ENCODE data around the gene SLC2A6.

Gene SLC2A6

GRCh38 chr9:133478851-133479711, at the start of gene SLC2A6:
Gene SLC2A6 (minus strand): TSS chr9:133479099. CDS start chr9:133479059, 40 bp downstream.
- in situ Hi-C loops (cut with MboI; ENCODE audit: low sequenced_read_pairs): no loop called here

DNA sequence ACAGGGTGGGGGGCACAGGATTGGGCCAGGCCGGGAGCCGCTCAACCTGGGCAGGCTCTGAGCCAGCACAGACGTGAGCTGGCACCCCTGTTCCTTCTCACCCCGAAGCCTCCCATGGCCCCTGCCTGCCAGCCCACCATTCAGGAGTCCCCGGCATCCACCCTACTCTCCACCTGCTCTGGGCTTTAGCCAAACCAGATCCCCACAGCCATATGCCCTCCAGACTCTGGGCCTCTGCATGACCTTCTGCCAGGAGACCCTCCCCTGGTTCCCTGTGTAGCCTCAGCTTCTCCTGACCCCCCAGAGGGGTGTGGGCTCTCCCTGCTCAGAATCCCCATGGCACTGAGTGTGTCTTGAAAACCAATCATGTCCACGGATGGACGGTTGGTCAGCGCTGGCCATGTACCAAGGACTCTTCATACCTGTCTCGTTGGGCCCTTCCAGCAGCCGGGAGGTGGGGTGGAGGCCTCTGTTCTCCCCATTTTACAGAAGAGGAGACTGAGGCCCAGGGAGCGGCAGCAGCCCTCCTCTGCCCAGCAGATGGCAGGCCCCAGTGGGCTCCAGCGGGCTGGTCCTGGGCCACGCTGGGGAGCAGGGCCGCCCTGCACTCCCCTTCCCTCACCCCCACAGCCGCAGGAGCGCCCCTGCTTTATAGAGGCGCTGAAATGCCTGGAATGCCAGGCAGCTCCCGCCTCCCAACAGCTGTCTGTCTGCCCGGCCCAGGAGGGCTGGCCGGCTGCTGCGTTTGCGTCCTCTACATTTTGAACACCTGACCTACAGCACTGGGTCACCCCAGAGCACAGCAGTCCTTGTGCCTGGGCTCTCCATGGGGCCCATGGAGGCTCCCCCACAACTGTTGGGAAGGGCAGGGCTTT, 49.3 kb upstream of the SLC2A6 start:
- in situ Hi-C loops (cut with MboI; ENCODE audit: low sequenced_read_pairs): no loop called here

DNA sequence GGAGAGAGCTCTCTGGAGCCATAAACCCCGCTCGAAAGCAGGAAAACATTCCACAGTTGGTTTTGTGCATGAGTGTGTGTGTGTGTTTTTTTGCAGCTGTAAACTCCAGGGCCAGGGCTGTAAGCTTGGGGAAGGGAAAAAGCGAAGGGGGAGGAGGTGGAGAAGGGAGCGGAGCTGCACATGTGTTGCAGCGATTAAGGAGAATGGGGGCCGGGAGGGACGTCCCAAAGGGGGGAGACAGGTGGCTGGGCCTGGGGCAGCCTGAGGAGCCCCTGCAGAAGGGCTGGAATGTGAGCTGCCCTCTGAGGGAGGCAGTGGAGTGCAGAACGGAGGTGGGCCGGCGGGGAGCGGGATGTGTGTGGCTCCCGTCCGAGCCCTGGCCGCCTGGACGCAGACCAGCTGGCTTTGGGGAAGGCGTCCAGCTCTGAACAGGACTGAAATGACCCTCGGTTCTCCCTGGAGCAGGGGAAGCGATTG, 48.6 kb upstream of the SLC2A6 start:
- in situ Hi-C loops (cut with MboI; ENCODE audit: low sequenced_read_pairs): no loop called here

GRCh38 chr9:133526721-133527321, 47.9 kb upstream of the SLC2A6 start:
- in situ Hi-C loops (cut with MboI; ENCODE audit: low sequenced_read_pairs): no loop called here

GRCh38 chr9:133525677-133526076, 46.8 kb upstream of the SLC2A6 start:
- in situ Hi-C loops (cut with MboI; ENCODE audit: low sequenced_read_pairs): no loop called here

GRCh38 chr9:133524679-133525228, 45.9 kb upstream of the SLC2A6 start, which contains the start of gene MYMK:
Gene MYMK (minus strand): TSS chr9:133524959. CDS start chr9:133524844, 115 bp downstream.
- in situ Hi-C loops (cut with MboI; ENCODE audit: low sequenced_read_pairs): no loop called here

GRCh38 chr9:133524146-133524545, 45.2 kb upstream of the SLC2A6 start:
- in situ Hi-C loops (cut with MboI; ENCODE audit: low sequenced_read_pairs): no loop called here

DNA sequence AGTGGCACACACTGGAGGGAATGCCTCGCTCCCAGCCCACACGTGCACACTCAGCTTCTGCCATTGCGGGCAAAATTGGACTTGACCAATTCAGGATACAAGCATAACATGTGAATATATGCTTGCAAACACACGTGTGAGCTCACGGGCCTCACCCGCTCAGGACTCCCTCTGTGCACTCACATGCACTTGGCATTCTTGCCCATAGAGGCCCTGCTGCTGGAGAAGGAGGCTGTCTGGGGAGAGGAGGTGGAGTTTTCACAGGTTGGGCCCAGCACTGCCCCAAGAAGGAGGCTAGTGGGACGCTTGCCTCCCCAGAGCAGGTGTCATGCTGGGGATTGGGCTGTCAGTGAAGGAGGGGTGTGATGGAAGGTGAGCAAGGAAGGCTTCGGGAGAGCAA, 44.2 kb upstream of the SLC2A6 start:
- in situ Hi-C loops (cut with MboI; ENCODE audit: low sequenced_read_pairs): no loop called here

GRCh38 chr9:133522073-133522910, 43.4 kb upstream of the SLC2A6 start:
- in situ Hi-C loops (cut with MboI; ENCODE audit: low sequenced_read_pairs): no loop called here

GRCh38 chr9:133521122-133522072, 42.5 kb upstream of the SLC2A6 start:
- in situ Hi-C loops (cut with MboI; ENCODE audit: low sequenced_read_pairs): no loop called here

GRCh38 chr9:133520121-133520835, 41.4 kb upstream of the SLC2A6 start:
- in situ Hi-C loops (cut with MboI; ENCODE audit: low sequenced_read_pairs): no loop called here

DNA sequence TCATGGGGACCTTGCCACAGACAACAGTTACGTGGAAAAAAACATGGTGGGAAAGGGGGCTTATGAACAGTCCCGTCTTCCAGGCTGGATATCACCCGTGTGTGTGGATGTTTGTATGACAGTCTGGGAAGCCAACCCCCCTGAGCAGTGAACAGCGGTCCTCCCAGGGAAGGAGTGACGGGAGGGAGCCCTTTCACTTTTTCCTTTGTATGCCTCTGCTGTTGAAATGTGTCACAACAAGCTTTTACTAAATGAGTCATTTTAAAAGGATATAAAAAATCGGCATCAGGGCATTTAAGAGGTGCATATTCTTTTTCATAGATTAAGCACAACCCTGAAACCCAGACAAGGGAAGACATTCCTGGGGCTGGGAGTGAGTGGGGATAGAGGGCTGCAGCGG, 40.8 kb upstream of the SLC2A6 start:
- in situ Hi-C loops (cut with MboI; ENCODE audit: low sequenced_read_pairs): no loop called here

DNA sequence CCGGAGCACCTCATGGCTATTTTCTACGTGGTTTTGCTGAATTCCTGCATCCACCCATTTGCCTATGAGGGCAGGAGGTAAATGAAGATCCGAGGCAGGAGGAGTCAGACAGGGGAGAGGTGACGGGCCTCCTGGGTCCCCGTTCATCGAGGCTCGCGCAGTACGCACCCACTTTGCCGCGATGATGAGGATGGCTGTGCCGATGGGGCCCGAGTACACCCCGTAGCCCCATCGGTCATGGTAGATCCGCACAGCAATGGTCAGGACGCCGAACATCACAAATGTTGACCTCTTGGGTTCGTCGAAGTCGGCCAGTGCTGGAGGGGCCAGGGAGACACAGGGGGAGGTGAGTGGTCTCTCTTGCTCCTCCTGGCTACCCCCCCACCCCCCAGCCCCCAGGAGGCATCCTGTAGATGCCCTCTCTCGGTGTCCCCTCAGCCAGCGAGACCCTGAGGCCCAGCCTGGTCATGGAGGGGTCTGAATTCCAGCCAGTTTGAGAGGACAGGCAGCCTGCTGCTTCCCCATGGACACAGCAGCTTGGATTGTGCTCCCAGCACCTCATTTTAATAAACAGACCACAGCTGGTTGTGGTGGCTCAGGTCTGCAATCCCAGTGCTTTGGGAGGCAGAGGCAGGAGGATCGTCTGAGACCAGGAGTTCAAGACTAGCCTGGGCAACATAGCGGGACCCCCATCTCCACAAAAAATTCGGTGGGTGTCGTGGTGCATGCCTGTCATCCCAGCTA, 40.0 kb upstream of the SLC2A6 start:
- in situ Hi-C loops (cut with MboI; ENCODE audit: low sequenced_read_pairs): no loop called here

DNA sequence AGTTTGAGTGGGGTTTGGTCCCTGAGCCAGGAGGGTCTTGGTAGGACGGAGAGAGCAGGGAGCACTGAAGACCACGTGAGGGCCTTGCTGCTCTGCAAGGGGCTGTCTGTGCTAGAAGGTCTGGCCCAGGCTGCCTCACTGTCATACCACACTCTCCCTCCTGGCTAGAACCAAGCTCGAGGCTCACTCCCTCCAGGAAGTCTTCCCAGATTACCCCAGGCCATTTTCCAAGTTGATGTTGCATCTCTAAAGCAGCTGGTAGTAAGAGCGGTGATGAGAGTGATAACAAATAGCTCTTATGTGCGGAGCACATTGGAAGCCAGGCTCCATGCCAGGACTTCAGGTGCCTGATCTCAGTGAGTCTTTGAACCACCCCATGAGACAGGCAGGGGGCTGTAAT, 39.3 kb upstream of the SLC2A6 start:
- in situ Hi-C loops (cut with MboI; ENCODE audit: low sequenced_read_pairs): no loop called here

DNA sequence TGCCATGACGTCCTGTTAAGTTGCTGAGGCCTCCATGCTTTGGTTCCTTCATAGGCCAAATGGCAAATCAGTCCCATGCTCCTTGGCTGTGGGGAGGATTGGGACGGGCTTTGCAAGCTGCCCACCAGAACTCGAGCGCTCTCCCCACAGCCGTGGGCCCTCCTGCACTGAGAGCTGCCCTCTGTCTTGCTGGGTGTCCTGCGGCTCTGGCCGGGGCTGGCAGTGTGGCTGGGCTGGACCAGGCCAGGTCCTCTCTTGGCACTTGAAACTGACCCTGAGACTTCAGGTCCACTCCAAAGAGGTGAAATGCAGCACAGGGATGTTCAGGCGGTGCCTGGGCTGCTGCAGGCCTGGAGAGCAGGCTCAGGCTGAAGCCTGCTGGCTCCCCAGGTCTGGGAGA, 38.8 kb upstream of the SLC2A6 start:
- in situ Hi-C loops (cut with MboI; ENCODE audit: low sequenced_read_pairs): no loop called here

DNA sequence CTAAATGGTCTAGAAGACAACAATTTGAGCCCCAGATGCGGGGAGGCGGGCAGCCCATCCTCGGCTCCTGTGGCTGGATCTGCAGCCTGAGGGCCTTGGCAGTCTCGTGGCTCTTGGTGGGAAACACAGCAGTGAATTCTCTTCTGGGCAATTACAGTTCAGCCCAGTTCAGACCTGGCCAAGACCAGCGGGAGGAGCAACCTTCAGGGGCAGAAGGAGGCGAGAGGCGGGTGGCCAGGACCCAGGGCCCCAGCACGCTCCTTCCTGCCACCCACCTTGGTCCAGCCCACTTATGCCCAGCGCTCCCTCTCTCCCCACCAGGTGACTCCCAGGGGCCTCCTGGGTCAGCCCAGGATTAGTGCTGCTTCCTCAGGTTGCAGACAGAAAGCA, 38.1 kb upstream of the SLC2A6 start:
- in situ Hi-C loops (cut with MboI; ENCODE audit: low sequenced_read_pairs): no loop called here

DNA sequence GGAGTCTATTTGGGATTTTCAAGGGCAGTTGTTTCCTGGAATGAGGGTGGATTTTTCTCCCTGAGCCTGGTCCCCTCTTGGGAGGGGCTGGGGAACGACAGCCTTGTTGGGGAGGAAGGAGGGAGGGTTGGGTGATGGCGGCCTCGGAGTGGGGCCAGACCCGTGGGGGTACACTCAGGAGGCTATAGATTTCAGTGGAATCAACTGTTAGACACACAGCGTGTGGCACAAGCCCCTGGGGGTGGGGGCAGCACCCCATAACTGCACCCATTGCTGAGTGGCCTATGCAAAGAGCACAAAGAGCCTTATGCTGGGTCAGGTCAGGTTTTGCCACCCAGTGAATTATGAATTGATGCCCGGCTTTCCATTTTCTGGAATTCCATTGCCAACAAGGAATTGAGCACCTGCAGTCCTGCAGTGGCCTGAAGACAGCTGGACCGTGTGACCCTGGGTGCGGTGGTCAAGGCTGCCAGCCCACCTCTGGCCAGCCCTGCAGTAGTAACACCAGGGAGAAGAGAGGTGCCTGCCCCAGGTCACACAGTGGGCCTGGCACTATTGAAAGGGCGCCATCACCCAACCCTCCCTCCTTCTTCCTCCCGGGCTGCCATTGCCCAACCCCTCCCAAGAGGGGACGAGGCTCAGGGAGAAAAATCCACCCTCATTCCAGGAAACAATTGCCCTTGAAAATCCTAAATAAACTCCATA, 37.5 kb upstream of the SLC2A6 start:
- in situ Hi-C loops (cut with MboI; ENCODE audit: low sequenced_read_pairs): no loop called here
